Uterus (tissue), 2 donors: ENCODE data around the gene TAT.
"Not testable (repeated sequence)": the region's sequence is repeated elsewhere in the genome, so short reads cannot be mapped to it uniquely, and the experiment has no call there.

Source experiments
- CTCF ChIP-seq, 4 experiments: fragments of 200-600 bp in 2 of 4; fragments of 450-650 bp in 2 of 4; sonication (generic) in 2 of 4; IDR thresholded peaks; one replicate each; pipeline ENCODE4 v1.5.1; 2016 to 2019; ENCODE audit warnings: antibody characterized with exemption in 4 of 4, mild to moderate bottlenecking in 2 of 4, moderate library complexity in 1 of 4
- POLR2A ChIP-seq, 2 donors: fragments of 450-650 bp; IDR thresholded peaks; one replicate each; pipeline ENCODE4 v1.6.1; 2016; ENCODE audit warnings: antibody characterized with exemption in 2 of 2, mild to moderate bottlenecking in 1 of 2, moderate library complexity in 1 of 2

GRCh38 chr16:71595340-71595826 lies 18.5 kb upstream of the TAT start:
- not testable (repeated sequence) for TF ChIP-seq POLR2A, CTCF (IDR thresholded peaks at IDR 0.05)
